WERI-Rb-1 (cell line): ENCODE results near the gene TBKBP1.
"Not testable (repeated sequence)": the region's sequence is repeated elsewhere in the genome, so short reads cannot be mapped to it uniquely, and the experiment has no call there.

ENCODE experiments used
- DNase-seq: peaks from one replicate; pipeline ENCODE4 v3.0.0-alpha.2; 2020
- H3K27ac ChIP-seq: fragments of 250-450 bp; sonication (Bioruptor Pico); 2 replicates; pipeline ENCODE4 v1.5.1; 2020; ENCODE audit warnings: mild to moderate bottlenecking, moderate library complexity
- H3K27me3 ChIP-seq: fragments of 250-450 bp; sonication (Bioruptor Pico); 2 replicates; pipeline ENCODE4 v1.5.1; 2021; ENCODE audit warnings: mild to moderate bottlenecking, low read depth, moderate library complexity; ENCODE audit not compliant: insufficient read depth, severe bottlenecking
- H3K36me3 ChIP-seq: fragments of 250-450 bp; sonication (Bioruptor Pico); 2 replicates; pipeline ENCODE4 v1.5.1; 2020; ENCODE audit warnings: mild to moderate bottlenecking, moderate library complexity
- H3K4me3 ChIP-seq: 2 replicates; pipeline ENCODE4 v1.5.1; 2011; ENCODE audit warnings: low read depth, mild to moderate bottlenecking, control low read depth, low read length
- H3K9me3 ChIP-seq: fragments of 250-450 bp; sonication (Bioruptor Pico); 2 replicates; pipeline ENCODE4 v1.5.1; 2021; ENCODE audit warnings: mild to moderate bottlenecking, moderate library complexity; ENCODE audit not compliant: severe bottlenecking
- TF ChIP-seq, protein P1 (sequence below): IDR thresholded peaks from 2 replicates; pipeline ENCODE4 v1.5.1; 2011; ENCODE audit warnings: low read depth, mild to moderate bottlenecking, control low read depth, inconsistent platforms, low read length

The TBKBP1 gene

DNA sequence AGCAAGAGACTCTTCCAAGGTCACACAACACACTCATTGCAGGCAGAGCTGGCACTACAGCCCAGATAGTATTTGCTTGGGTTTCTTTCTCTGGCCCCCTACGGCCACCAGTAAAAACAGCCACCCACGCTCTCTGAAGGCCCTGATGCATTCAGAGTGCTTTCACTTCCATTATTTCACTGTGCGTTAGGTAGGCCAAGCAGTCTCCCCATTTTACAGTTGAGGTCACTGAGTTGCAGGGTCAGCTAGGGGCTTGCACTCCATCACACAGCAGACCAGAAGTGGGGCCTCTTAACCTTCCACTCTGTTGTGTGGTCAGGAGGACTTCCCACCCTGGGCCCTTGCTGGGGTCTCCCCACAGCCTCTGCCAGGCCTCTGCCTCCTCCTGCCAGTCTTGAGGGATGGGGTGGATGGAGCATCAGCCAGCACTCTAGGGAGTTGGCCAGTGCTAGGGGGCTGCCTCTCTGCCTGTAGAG is 41.6 kb downstream of the TBKBP1 start:
- Histone ChIP-seq H3K4me3 (no peak overlapping the region), H3K36me3 (no peaks in the 10 kb centered on the region), H3K9me3 (no peaks in the 10 kb centered on the region), H3K27ac (no peak overlapping the region), H3K27me3 (peaks cover 12% of the 10 kb centered on the region)
- DNase-seq = no peak
- TF ChIP-seq, protein P1, sequence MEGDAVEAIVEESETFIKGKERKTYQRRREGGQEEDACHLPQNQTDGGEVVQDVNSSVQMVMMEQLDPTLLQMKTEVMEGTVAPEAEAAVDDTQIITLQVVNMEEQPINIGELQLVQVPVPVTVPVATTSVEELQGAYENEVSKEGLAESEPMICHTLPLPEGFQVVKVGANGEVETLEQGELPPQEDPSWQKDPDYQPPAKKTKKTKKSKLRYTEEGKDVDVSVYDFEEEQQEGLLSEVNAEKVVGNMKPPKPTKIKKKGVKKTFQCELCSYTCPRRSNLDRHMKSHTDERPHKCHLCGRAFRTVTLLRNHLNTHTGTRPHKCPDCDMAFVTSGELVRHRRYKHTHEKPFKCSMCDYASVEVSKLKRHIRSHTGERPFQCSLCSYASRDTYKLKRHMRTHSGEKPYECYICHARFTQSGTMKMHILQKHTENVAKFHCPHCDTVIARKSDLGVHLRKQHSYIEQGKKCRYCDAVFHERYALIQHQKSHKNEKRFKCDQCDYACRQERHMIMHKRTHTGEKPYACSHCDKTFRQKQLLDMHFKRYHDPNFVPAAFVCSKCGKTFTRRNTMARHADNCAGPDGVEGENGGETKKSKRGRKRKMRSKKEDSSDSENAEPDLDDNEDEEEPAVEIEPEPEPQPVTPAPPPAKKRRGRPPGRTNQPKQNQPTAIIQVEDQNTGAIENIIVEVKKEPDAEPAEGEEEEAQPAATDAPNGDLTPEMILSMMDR = no peak

DNA sequence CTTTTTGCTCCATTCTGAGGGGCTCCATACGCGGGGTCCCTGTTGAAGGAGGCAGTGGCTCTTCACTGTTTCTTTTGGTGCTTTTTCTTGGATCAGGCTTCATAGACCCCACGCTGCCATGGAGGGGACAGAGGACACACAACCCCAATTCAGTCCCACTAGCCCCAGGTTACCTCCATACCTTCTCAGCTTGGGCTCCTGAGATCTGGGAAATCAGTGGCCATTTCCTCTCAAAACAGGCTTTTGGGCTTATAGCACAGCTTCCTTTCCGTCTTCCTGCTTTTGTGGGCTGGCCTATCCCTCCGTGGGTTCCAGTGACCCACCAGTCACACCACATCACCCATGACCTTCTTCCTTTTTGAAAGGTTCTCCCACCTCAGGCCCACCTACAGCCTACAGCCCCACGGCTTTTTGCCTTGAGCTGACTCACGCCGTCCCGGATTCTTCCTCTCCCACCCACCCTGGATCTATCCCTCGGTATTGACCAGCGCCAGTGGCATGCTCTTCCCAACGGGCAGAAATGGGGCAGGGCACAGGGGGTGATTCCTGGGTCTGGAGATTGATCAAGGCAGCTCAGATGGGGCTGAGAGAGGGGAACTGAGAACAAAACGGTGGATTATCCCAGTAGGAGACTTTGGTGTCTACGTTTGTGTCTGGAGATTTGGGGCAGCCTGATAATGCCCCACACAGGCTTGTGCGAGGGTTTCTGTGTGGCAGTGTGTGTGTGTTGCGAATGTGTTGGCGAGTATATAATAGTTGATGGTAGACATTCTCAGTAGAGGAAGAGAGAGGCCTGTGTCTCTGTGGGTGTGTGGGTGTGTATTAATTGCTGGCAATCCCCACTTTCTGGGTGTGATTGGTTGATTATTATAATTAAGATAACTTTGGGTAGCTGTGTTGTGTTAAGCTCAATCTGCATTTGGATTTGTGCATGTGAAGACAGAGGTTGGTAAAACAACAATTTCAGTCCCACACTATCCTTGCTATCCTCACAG is 42.8 kb downstream of the TBKBP1 start:
- no peaks in the 10 kb centered on the region for H3K9me3 ChIP-seq
- no peak overlapping the region for H3K4me3 ChIP-seq
- H3K27ac ChIP-seq = no peak overlapping the region
- no peak for DNase-seq
- H3K27me3 ChIP-seq = peaks cover 12% of the 10 kb centered on the region
- H3K36me3 ChIP-seq = no peaks in the 10 kb centered on the region
- TF ChIP-seq, protein P1 = no peak

DNA sequence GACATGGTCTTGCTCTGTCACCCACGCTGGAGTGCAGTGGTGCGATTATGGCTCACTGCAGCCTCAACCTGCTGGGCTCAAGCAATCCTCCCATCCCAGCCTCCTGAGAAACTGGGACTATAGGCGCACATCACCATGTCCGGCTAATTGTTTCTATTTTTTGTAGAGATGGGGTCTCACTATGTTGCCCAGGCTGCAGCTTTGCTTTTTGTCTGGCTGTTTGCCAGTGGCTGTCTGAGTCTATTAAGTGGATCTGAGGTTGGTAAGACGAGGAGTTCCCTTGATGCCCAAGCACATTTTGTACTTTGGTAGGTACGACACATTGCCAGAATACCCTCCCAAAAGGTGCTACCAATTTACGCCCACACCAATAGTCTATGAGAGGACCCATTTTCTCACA is 44.2 kb downstream of the TBKBP1 start:
- TF ChIP-seq, protein P1 = no peak
- no peak overlapping the region for H3K27ac ChIP-seq
- H3K27me3 ChIP-seq = peaks cover 12% of the 10 kb centered on the region
- no peak overlapping the region for H3K4me3 ChIP-seq
- DNase-seq = no peak
- no peaks in the 10 kb centered on the region for H3K36me3 ChIP-seq
- no peaks in the 10 kb centered on the region for H3K9me3 ChIP-seq

DNA sequence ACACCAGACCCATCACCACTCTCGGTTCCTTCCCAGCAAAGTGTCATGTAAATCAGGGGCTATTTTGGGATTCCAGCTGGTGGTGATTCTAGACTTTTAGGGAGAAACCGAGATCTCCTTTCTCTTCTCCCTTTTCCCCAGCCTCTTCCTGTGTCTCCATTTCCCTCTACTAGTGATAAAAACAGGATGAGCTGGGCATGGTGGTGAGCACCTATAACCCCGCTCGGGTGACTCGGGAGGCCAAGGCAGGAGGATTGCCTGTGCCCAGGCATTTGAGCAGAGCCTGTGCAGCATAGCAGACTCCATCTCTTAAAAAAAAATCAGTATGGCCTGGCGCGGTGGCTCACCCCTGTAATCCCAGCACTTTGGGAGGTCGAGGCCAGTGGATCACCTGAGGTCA is 45.2 kb downstream of the TBKBP1 start:
- TF ChIP-seq, protein P1 = no peak
- H3K36me3 ChIP-seq = no peaks in the 10 kb centered on the region
- H3K27ac ChIP-seq = no peak overlapping the region
- no peak overlapping the region for H3K4me3 ChIP-seq
- DNase-seq = no peak
- H3K9me3 ChIP-seq = no peaks in the 10 kb centered on the region
- peaks cover 3% of the 10 kb centered on the region for H3K27me3 ChIP-seq

DNA sequence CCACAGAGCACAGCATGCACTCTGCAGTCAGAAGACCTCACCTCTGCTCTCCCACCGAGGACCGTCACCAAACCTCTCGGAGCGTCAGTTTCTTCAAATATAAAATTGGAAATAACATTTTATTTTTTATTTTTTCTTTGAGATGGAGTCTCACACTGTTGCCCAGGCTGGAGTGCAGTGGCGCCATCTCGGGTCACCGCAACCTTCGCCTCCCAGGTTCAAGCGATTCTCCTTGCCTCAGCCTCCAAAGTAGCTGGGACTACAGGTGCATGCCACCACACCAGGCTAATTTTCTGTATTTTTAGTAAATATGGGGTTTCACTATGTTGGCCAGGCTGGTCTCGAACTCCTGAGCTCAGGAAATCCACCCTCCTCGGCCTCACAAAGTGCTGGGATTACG is 46.0 kb downstream of the TBKBP1 start:
- H3K27me3 ChIP-seq = not testable (repeated sequence)

DNA sequence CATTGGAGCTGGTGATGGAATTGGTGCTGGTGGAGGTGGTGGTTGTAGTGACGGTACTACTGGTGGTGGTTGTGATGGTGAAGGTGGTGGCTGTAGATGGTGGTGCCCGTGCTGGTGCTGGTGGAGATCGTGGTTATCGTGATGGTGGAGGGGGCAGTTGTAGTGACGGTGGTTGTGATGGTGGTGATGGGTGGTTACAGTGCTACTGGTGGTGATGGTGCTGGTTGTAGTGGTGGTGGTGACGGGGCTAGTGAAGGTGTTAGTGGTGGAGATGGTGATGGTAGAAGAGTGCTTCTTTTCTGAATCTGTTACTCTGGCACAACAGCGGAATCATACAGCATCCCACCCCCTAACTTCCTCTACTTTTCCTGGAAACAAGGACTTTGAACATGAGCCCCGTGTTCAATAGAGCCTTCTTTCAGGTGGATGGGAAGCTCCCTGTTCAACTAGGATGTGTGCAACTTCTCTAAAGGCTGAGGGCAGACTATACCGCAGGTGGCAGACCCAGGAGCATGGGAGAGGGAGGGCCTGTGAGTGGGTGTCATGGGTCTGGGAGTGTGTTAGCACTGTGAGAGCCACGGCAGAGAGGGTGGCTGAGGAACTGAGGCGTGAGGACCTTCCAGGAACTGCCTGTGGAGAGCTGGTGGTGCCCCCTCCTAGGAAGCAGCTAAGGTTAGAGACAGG is 47.3 kb downstream of the TBKBP1 start:
- DNase-seq = no peak
- Histone ChIP-seq H3K27ac (no peak overlapping the region), H3K9me3 (no peaks in the 10 kb centered on the region), H3K27me3 (no peaks in the 10 kb centered on the region), H3K36me3 (no peaks in the 10 kb centered on the region), H3K4me3 (no peak overlapping the region)
- TF ChIP-seq, protein P1 = no peak

More for the DNA sequence above, 46.0 kb downstream of the TBKBP1 start:
- H3K36me3 ChIP-seq, H3K4me3 ChIP-seq, H3K27ac ChIP-seq, DNase-seq, H3K9me3 ChIP-seq: not testable (repeated sequence)
